Neural progenitor cell (in vitro differentiated cells): ENCODE measurements around the gene TDRD9. TPM values are rescaled to one million over a fixed set of nuclear protein-coding genes. Genes with fewer than 3 reads are reported as not detected.

Source experiments
- DNase-seq: peaks from one replicate; pipeline ENCODE4 v3.0.0-alpha.2; 2016; ENCODE audit warnings: low spot score
- H2AFZ ChIP-seq: fragments of 200-600 bp; sonication (generic); replicated peaks from 2 replicates; pipeline ENCODE4 v1.6.1; 2016; ENCODE audit warnings: antibody characterized with exemption
- H3F3A ChIP-seq: fragments of 200-600 bp; sonication (generic); 2 replicates; pipeline ENCODE4 v1.6.1; 2016; ENCODE audit warnings: antibody characterized with exemption, low read depth
- H3K27ac ChIP-seq: fragments of 200-600 bp; sonication (generic); 2 replicates; pipeline ENCODE4 v1.5.1; 2016; ENCODE audit warnings: mild to moderate bottlenecking
- H3K27me3 ChIP-seq: fragments of 200-600 bp; sonication (generic); 2 replicates; pipeline ENCODE4 v1.6.1; 2016; ENCODE audit warnings: mild to moderate bottlenecking, moderate library complexity
- H3K36me3 ChIP-seq: fragments of 200-600 bp; sonication (generic); 2 replicates; pipeline ENCODE4 v1.5.1; 2016
- H3K4me1 ChIP-seq: fragments of 200-600 bp; sonication (generic); 2 replicates; pipeline ENCODE4 v1.6.1; 2016; ENCODE audit warnings: mixed run types
- H3K4me2 ChIP-seq: fragments of 200-600 bp; sonication (generic); 2 replicates; pipeline ENCODE4 v1.6.1; 2016
- H3K4me3 ChIP-seq: fragments of 200-600 bp; sonication (generic); 2 replicates; pipeline ENCODE4 v1.5.1; 2016
- H3K79me2 ChIP-seq: fragments of 200-600 bp; sonication (generic); 2 replicates; pipeline ENCODE4 v1.6.1; 2016; ENCODE audit warnings: low read depth
- H3K9ac ChIP-seq: fragments of 200-600 bp; sonication (generic); 2 replicates; pipeline ENCODE4 v1.6.1; 2016
- H3K9me3 ChIP-seq: fragments of 200-600 bp; sonication (generic); 2 replicates; pipeline ENCODE4 v1.5.1; 2016; ENCODE audit warnings: low read depth
- H4K20me1 ChIP-seq: fragments of 200-600 bp; sonication (generic); 2 replicates; pipeline ENCODE4 v1.6.1; 2016; ENCODE audit warnings: low read depth
- H3K27ac Mint-ChIP-seq: 3 replicates; pipeline ENCODE4 v1.8.0; 2021; ENCODE audit warnings: mixed read lengths
- H3K27me3 Mint-ChIP-seq: 2 replicates; pipeline ENCODE4 v1.8.0; 2022; ENCODE audit warnings: low read depth, mild to moderate bottlenecking, inconsistent platforms, moderate library complexity, mixed read lengths; ENCODE audit not compliant: insufficient read depth
- H3K36me3 Mint-ChIP-seq: 3 replicates; pipeline ENCODE4 v1.8.0; 2021; ENCODE audit warnings: mixed read lengths
- H3K4me1 Mint-ChIP-seq: 3 replicates; pipeline ENCODE4 v1.8.0; 2021; ENCODE audit warnings: mixed read lengths
- H3K4me3 Mint-ChIP-seq: 3 replicates; pipeline ENCODE4 v1.8.0; 2021; ENCODE audit warnings: mild to moderate bottlenecking, moderate library complexity, mixed read lengths
- H3K9me3 Mint-ChIP-seq: 3 replicates; pipeline ENCODE4 v1.8.0; 2020; ENCODE audit warnings: mixed read lengths
- EZH2 ChIP-seq: fragments of 200-600 bp; sonication (generic); IDR thresholded peaks from 2 replicates; pipeline ENCODE4 v1.6.1; 2017; ENCODE audit warnings: antibody characterized with exemption, mild to moderate bottlenecking, moderate library complexity
- EZH2phosphoT487 ChIP-seq: fragments of 200-600 bp; sonication (generic); IDR thresholded peaks from 2 replicates; pipeline ENCODE4 v1.6.1; 2017; ENCODE audit warnings: antibody characterized with exemption
- total RNA-seq: library from RNA; depleted of rRNA; stranded (reverse); fragments of >200 nt; gene quantifications from 2 replicates; pipeline ENCODE4 v1.2.3, GENCODE V29; 2015; ENCODE audit warnings: low replicate concordance
- TF ChIP-seq, protein P1 (sequence below): fragments of 200-600 bp; sonication (generic); IDR thresholded peaks from 2 replicates; pipeline ENCODE4 v1.5.1; 2017; ENCODE audit warnings: antibody characterized with exemption, mild to moderate bottlenecking

Gene TDRD9
- total RNA-seq, 1 donor from 2014 or later, result not detected

- no peaks in the 10 kb centered on the region for H4K20me1 ChIP-seq
- no peaks in the 10 kb centered on the region for H3K36me3 Mint-ChIP-seq
- TF ChIP-seq EZH2phosphoT487 (no peak), EZH2 (no peak)
- TF ChIP-seq, protein P1, sequence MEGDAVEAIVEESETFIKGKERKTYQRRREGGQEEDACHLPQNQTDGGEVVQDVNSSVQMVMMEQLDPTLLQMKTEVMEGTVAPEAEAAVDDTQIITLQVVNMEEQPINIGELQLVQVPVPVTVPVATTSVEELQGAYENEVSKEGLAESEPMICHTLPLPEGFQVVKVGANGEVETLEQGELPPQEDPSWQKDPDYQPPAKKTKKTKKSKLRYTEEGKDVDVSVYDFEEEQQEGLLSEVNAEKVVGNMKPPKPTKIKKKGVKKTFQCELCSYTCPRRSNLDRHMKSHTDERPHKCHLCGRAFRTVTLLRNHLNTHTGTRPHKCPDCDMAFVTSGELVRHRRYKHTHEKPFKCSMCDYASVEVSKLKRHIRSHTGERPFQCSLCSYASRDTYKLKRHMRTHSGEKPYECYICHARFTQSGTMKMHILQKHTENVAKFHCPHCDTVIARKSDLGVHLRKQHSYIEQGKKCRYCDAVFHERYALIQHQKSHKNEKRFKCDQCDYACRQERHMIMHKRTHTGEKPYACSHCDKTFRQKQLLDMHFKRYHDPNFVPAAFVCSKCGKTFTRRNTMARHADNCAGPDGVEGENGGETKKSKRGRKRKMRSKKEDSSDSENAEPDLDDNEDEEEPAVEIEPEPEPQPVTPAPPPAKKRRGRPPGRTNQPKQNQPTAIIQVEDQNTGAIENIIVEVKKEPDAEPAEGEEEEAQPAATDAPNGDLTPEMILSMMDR, result no peak
- no peak overlapping the region for H3K27ac ChIP-seq
- no peaks in the 10 kb centered on the region for H3K4me1 ChIP-seq
- peaks cover 8% of the 10 kb centered on the region for H3K27me3 Mint-ChIP-seq
- no peak overlapping the region for H3K4me2 ChIP-seq
- H3F3A ChIP-seq, result no peaks in the 10 kb centered on the region
- no peak overlapping the region for H2AFZ ChIP-seq
- H3K27me3 ChIP-seq, result no peaks in the 10 kb centered on the region
- H3K4me1 Mint-ChIP-seq, result no peaks in the 10 kb centered on the region
- no peak overlapping the region for H3K4me3 ChIP-seq
- no peaks in the 10 kb centered on the region for H3K9me3 ChIP-seq
- H3K27ac Mint-ChIP-seq, result no peak overlapping the region
- no peaks in the 10 kb centered on the region for H3K79me2 ChIP-seq
- DNase-seq, result no peak
- H3K9ac ChIP-seq, result no peak overlapping the region
- no peaks in the 10 kb centered on the region for H3K36me3 ChIP-seq
- no peaks in the 10 kb centered on the region for H3K9me3 Mint-ChIP-seq
- no peak overlapping the region for H3K4me3 Mint-ChIP-seq
Measured at GRCh38 chr14:104014764-104015163, 86.5 kb downstream of the TDRD9 start.

GRCh38 chr14:104016873-104017650 is 88.8 kb downstream of the TDRD9 start:
- Mint-ChIP-seq H3K27ac (no peak overlapping the region), H3K4me3 (no peak overlapping the region), H3K9me3 (no peaks in the 10 kb centered on the region), H3K27me3 (peaks cover 10% of the 10 kb centered on the region), H3K4me1 (no peaks in the 10 kb centered on the region), H3K36me3 (no peaks in the 10 kb centered on the region)
- Histone ChIP-seq H3K4me3 (no peak overlapping the region), H2AFZ (no peak overlapping the region), H3K79me2 (no peaks in the 10 kb centered on the region), H3K36me3 (no peaks in the 10 kb centered on the region), H3K27me3 (no peaks in the 10 kb centered on the region), H3K27ac (no peak overlapping the region), H3K4me2 (no peak overlapping the region), H4K20me1 (no peaks in the 10 kb centered on the region), H3F3A (no peaks in the 10 kb centered on the region), H3K9ac (no peak overlapping the region), H3K4me1 (no peaks in the 10 kb centered on the region), H3K9me3 (no peaks in the 10 kb centered on the region)
- no peak for DNase-seq
- TF ChIP-seq EZH2phosphoT487, result no peak
- TF ChIP-seq EZH2, result no peak
- TF ChIP-seq, protein P1, result no peak

GRCh38 chr14:104019029-104019428 is 90.8 kb downstream of the TDRD9 start:
- no peaks in the 10 kb centered on the region for H4K20me1 ChIP-seq
- H3K4me2 ChIP-seq, result no peak overlapping the region
- no peaks in the 10 kb centered on the region for H3K79me2 ChIP-seq
- no peaks in the 10 kb centered on the region for H3K36me3 Mint-ChIP-seq
- no peaks in the 10 kb centered on the region for H3K4me1 Mint-ChIP-seq
- H3K9me3 ChIP-seq, result no peaks in the 10 kb centered on the region
- H2AFZ ChIP-seq, result no peak overlapping the region
- H3K9ac ChIP-seq, result no peak overlapping the region
- H3K36me3 ChIP-seq, result no peaks in the 10 kb centered on the region
- H3K27ac ChIP-seq, result no peak overlapping the region
- no peaks in the 10 kb centered on the region for H3F3A ChIP-seq
- H3K4me1 ChIP-seq, result no peaks in the 10 kb centered on the region
- DNase-seq, result no peak
- TF ChIP-seq, protein P1, result no peak
- TF ChIP-seq EZH2, result no peak
- TF ChIP-seq EZH2phosphoT487, result no peak
- H3K4me3 ChIP-seq, result no peak overlapping the region
- H3K27me3 ChIP-seq, result no peaks in the 10 kb centered on the region
- peaks cover 10% of the 10 kb centered on the region for H3K27me3 Mint-ChIP-seq
- H3K9me3 Mint-ChIP-seq, result no peaks in the 10 kb centered on the region
- H3K27ac Mint-ChIP-seq, result no peak overlapping the region
- no peak overlapping the region for H3K4me3 Mint-ChIP-seq
